Measurements from ENCODE around the gene PALS1.

The PALS1 gene

DNA sequence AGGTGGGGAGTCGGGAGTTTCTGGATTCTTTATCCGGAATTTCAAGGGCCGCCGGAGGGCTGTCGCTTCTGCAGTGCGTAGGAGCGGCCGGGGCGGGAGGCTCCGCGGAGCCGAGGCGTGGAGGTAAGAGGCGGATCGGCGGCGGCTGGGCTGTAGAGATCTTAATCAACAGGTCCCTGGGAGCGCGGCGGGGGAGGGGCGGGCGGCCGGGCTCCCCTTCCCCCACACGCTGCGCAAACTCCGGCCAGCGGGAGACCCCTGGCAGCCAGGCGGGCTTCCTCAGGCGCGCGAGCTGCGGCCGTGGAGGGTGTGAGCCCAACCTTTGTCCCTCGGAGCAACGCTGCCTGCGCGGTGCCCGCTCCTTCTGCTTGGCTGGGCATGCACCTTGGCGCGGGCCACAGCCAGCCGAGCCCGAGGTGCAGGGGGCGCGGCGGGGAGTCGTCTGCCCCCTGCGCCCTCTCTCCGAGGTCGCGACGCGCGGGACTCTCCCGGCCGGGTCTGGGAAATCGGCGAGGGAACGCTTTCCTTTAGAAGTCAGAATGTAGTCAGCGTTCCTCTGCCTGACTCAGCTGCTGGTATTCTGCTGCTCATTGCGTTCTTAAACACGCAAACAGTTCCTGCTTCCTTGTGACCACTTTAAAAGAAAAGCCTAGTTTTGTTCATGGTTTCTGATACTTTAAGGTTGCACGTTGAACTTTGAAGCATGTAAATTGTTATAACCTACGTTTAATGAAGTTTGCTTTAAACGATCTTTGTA, at the start of gene PALS1:
Gene PALS1 (plus strand): TSS at position 25 of the 757 bp plus-strand sequence. CDS start 37,736 bp downstream, outside the sequence.
- DNase-seq = peak; percentile 61

DNA sequence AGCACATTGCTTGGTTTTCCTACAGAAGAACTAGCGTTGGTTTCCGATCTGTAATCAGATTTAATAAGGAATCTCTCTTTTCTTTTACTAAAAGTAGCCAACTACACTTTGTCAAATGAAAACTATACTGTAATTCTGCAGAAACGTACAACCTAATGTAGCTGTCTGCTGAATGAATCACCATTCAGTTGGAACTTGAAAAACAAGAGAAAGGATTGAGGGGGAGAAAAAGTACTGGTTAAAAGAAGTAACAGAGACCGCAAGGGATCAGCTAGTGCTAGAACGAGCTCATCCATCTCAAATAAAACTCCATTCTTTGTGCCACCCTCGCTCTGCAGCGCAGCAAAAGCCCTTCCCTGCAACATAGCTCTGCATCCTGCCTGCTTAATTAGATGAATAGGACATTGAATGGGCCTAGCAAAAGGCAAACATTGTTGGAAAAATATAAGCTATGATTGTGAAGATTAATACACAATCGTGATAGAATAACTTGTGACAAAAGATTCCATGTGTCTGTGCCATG, 49.4 kb upstream of the PALS1 start:
- DNase-seq = no peak

DNA sequence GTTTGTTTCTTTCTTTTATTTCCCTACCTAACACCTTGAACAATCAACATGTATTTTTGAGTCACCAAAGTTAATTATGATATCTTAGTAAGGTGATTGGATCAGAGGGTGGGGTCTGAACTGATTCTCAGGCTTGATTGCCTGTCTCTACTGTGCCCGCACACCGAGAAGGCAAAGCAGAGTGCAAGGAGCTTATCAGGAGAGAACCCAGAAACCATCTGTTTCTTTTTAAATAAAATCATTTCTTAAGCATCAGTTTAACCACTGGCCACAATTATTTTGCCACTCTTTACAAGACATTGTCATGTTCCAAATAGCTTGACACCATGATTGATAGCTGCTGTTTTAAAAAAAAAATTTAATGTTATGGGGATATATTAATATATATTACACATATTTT, 48.9 kb upstream of the PALS1 start:
- no peak for DNase-seq

DNA sequence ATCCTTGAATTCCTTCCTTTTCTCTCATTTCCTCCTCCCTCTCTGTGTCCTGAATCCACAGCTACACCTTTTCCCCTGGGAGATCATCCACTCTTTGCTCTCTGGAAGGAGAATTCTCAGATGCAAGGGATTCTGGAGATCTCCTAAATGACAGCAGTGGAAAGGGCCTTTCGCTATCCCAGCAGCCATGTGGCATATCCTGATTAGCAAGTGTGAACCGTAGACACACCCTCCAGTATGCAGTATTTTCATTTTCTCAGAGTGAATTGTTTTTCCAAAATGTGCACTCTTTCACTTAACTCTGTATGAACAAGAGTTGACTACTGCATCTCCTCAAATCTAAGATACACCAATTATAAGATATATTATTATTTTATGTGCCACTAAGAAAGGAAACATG, 46.0 kb upstream of the PALS1 start:
- DNase-seq = no peak

DNA sequence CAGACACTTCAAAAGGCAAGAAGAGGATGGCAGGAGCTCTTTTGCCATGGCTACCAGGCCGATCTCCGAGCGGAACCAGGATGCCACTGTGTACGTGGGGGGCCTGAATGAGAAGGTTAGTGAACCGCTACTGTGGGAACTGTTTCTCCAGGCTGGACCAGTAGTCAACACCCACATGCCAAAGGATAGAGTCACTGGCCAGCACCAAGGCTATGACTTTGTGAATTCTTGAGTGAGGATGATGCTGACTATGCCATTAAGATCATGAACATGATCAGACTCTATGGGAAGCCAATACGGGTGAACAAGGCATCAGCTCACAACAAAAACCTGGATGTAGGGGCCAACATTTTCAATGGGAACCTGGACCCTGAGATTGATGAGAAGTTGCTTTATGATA, 42.2 kb upstream of the PALS1 start:
- DNase-seq = no peak

DNA sequence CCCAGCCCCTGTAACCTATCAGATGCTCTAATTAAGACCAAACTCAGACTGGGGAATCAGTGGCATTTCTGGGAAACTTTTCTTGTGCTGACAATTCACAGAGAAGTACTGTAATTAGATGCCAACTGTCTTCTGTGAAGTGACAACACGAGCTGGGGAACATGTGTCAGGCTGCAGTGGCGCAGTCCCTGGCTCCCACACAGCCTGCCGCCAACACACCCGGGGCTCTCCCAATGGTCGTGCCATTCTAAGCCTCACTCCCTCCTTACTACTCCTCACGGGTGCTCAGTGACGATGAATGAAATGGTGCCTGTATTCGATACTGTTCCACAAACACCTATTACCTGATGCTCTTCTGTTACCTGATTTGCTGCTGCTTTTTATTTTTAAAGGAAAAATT, 33.4 kb upstream of the PALS1 start:
- no peak for DNase-seq

DNA sequence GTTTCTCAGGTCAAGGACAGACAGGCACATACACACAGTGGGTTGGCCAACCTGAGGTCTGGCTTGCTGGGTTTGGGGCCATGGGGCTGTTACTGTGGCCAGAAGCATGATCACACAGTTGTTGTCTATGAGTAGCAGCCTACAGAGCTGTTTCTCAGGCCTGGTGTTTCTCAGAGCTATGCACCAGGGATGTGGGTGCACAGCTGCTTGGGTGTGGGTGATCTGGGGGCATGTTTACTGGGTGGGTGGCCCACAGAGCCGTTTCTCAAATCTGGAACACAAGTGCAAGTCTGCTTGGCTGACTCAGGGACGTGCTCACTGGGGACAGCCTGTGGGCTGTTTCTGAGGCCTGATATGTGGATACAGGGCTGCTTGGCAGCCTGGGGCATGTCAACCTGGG, 23.1 kb upstream of the PALS1 start:
- no peak for DNase-seq

DNA sequence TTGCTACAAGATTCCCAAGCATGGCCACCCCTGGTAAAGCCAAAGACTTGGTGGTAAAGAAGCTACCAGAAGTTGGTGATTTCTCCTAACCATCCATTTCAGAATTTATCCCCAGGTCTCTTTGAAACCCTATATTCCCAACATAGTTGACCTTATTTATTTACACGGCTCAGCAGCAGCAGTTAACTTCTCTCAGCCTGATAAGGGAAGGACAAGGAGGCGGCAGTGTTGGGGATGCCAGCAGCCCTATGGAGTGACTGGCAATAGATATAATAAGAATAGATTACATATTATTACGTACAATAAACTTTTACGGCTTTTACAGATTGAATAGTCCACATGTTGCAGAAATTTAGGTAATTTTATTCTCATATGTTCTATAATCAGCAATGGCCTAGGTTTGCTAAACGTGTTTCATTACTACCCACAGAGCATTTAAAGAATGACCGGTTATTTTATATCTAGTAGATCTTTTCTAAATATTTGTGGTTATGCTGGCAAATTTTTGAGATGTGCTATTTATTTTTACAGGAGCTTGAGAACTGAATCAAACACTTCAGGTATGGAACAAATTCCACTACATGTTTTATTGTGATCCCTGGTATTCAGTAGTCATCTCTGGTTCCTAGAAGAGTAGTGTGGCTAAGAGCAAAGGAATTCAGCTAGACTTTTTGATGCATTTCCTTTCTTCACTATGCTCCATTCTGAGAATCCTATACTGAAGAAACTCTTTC, 19.8 kb upstream of the PALS1 start:
- DNase-seq = no peak

DNA sequence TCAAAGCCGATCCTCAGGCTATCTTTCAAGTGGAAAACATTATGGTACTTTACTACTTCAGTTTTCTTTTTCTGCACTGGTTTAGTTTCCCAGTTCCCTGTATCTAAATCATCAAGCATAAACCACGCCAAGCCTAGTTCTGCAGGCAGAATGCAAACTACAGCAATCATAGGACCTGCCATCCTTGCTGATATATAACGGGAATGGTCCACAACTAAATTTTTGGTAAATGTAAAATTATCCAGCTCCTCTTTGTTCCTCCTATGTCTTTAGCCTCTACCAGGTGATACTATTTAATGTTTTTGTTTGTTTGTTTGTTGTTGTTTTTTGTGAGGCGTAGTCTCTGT, 19.3 kb upstream of the PALS1 start:
- DNase-seq = no peak

DNA sequence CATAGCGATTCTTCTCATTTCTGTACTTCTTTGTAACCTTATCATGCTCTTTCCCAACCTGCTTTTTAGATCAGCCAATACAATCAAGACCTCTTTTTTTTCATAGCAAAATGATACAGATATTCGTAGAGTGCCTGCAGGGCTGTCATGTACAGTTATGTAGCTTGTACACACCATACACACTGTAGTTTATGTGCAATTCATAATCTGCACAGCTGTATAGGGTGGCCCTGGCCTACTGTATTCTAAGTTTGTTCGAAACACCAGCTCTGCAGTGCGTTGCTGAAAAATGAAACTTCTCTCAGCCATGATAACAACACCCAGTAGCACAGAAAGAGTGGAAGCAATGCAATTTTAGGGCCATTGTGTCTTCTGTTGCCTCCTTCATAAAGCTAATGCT, 15.7 kb upstream of the PALS1 start:
- no peak for DNase-seq

DNA sequence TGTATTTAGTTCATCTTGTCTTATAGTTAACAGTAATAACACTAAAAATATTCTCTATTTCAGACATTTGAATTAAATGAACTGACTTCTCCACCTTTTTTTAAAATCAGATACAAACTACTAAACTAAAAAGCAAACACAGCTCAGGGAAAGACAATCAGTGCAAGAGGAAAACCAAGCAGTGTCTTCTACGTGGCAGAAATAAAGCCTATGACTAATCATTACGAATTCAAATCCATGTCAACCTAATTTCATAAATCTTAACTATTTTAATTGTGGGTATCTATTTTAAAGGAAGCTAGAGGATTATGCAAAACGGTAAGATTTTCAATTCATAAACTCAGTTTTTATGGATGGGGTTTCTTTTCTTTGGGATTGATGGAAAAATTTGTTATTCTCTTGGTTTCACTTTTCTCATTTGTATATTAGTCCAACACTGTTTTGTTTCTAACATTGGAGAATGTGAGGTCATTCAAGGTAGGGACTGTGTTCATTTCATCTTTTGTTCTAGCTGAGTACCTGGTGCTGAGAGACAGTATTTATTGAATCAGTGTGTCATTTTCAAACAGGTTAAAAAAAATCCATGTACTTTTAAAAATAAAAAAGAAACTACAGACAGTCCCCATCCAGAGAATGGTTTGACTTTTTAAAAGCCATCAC, 12.8 kb upstream of the PALS1 start:
- no peak for DNase-seq

DNA sequence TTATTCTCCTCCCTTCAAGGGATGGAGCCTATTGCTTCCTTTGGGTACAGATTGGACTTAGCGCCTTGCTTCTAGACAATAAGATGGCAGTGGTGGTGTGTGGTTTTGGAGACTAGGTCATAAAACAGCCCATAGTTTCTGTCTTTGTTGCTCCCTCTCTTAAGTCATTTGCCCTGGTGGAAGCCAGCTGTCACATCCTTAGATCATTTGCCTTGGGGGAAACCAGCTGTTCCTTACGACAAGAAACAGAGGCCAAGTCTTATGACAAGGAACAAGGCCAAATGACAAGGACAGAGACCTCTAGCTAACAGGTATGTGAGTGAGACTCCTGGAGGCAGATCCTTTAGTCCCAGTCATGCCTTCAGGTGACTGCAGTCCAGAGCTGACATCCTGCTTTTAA, 9.2 kb upstream of the PALS1 start:
- no peak for DNase-seq

DNA sequence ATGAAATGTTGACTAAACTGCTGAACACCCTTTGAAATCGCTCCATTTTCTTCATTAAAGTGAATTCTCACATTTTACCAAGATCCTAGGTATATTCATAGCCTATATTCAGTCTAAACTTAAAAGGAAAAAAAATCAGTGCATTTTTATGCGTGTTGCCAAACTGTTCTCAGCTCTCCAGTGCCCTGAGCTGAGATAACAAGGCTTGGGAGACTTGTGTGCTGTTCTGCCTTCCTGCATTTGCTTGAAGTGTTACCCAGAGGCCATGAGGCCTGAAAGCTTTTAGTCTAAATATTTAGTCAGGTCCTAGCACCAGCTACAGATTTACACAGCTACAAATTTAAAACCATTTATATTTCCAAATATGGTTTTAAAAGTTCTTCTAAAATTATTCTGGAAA, 8.6 kb upstream of the PALS1 start:
- no peak for DNase-seq

DNA sequence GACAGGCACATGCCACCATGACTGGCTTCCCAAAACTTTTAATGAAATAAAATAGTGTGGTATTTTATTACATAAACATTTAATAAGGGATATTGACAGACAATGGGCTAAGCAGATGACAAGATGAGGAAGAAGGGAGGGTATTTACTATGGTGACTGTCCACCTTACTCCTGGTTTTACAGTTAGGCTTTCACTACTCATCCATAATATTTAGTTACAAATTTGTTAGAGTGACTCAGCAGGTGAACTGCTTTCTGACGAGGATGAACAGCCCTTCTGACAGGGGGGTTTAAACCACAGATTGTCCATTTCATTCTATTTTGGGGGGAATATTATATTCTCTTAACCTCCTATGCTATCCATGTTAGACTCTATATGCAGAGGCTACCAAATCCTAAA, 3.6 kb upstream of the PALS1 start:
- DNase-seq = no peak

DNA sequence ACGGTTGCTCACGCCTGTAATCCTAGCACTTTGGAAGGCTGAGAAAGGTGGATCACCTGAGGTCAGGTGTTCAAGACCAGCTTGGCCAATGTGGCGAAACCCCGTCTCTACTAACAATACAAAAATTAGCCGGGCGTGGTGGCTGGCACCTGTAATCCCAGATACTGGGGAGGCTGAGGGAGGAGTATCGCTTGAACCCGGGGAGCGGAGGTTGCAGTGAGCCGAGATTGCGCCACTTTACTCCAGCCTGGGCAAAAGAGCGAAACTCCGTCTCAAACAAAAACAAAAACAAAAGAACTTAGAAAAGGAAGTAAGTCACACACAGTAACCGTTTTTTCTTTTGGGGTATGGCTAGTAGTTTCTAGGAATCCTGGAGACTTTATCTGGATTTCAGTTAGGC, 1.7 kb upstream of the PALS1 start:
- no peak for DNase-seq

DNA sequence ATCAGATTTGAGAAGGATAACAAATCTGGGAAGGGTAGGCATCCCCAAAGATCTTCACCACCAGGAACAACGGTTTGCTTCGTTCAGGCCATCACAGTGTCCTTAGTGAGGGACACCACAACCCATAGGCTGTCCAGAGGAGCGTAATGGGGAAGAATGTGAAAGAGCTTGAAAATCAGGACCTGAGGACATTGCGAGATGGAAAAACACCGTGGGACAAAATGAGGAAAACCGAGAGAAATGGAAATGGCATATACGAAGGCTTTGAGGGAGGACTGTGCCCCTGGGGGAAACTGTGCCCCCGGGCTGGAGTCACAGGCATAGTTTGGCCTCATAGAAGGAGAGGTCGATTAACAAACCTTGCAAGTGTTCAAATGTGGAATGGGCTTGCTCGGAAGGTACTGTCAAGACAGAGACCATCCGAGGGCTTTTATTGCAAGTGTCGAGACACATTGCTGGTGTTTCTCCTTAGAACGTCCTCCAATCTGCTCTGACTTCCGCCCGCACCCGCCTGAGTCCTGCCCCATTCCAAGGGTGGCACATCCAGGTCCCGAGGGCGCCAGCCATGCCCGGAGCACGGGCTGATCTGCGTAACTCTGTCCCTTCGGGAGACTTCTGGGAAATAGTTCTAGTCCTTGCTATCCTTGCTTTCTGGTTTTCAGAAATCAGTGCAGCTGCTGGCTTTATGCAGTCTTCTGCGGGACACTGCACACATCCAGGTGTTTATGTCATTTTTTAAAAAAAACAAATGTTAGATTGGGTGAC, 885 bp upstream of the PALS1 start:
- DNase-seq = no peak

DNA sequence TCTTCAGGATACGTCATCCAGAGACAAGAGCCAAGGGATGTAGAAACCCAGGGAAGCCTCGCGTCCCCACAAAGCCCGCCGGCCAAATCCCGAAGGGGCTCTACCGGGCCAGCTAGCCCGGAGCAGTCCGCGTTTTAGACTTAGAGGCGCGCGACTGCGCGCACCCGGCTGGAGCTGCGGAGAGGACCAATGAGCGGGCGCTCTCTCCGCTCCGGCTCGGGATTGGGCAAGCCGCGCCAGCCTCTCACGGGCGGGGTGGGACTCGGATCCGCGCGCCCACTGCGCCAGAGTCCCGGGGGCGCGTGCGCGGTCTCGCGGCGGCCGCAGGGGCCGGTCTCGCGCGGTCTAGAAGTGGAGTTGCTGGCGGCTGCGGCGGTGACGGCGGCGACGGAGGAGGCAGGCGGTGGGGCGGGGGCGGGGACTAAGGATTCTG, 241 bp upstream of the PALS1 start:
- DNase-seq = peak; percentile 85

DNA sequence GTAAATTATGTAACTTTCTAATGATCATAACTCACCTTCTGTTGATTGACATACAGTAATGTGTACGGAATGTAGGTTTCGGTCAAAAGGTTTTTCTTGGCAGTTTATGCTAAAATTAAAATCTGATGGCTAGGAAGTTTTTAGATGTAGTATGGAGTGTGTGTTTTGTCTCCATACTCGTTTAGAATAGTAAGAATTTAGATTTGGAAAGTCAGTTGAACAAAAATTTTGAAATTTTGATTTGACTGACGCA, 859 bp downstream of the PALS1 start:
- DNase-seq = no peak

DNA sequence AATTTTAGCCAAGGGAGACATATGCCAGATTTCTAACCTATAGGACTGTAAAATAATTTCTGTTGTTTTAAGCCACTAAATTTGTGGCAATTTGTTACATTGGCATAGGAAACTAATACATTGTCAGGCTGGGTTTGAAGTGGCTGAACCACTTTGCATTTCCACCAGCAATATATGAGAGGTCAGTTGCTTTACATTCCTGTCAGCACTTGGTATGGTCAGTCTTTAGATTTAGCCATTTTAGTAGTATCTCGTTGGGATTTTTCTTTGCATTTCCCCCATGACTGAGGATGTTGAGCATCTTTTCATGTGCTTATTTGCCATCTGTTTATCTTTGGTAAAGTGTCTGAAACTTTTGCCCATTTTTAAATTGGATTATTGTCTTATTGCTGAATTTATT, 3.9 kb downstream of the PALS1 start:
- DNase-seq = no peak

DNA sequence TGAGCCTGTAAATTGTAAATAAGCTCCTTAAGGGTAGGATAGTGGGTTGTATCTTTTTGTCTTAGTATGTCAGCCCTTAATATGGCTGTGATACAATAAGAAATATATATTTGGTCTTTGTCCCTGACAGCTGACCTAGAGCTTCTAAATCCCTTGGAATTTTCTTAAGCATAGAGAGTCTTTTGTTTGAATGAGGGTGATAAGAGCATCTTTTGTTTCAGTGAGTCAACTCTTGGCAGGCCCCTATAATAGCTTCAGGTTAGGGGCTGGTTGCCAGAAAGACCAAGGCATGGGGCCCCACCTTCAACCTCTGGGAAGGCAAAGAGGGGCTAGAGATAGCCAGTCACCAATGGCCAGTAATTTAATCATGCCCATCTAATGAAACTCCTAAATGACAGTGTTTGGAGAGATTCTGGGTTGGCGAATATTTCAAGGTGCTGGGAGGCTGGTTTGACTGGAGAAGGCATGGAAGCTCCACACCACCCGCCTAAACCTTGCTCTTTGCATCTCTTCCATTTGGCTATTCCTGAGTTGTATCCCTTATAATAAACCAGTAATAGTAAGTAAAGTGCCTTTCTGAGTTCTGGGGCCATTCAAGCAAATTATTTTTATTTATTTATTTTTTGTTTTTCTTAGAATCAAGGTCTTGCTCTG, 10.5 kb downstream of the PALS1 start:
- no peak for DNase-seq

DNA sequence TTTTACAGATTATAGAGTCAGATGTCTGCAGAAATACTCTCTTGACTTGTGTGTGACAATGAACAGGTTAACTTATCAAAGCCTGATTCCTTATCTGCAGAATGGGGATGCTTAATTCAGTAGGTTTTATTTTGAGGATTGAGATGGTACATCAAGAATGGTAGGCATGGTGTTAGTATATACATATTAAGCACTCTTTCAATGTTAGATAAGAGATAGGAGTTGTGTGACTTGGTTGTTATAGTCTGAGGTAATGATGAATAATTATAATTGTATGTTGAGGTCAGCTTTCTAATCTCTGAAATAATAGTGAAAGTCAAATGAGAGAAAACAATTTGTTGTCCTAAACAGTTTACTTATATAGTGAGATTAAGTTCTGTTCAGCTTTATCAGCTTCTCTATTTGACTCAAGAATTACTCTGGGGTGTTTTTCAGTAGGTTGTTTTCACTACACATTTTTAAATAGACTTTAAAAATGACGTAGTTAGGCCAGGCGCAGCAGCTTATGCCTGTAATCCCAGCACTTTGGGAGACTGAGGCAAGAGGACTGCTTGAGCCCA, 11.9 kb downstream of the PALS1 start:
- no peak for DNase-seq

DNA sequence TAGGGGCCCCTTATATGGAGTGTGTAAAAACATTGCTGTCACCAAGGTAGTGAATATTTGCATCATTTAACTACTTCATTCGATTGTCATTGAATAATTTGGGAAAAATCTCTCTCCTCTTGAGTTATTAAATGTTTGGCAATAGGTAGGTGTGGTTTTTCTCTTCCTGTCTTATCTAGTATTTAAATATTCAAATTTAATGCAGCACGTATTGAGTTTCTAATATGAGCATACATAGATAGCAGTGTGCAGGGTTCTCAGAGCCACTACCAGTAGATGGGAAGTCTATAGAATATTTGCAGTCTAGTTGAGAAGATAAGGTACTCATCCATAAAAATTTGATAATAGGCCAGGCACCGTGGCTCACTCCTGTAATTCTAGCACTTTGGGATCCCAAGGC, 16.7 kb downstream of the PALS1 start:
- DNase-seq = no peak

DNA sequence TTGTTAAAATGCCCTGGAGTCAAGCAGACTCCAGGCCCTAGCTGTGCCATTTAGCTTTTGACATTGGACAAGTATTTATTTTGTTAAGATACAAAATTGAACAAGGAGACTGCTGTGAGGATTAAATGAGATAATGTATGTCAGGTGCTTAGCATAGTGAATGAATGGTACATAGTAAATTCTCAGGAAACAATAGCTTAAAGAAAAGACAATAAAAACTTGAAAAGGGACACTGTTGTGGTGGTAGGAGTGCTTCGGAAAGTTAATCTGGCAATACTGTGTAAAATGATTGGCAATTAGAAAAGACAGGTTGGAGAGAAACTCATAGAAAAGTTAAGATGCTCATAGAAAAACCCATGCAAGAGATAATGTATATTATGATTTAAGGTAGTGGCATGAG, 19.7 kb downstream of the PALS1 start:
- DNase-seq = no peak

Data from SHP77 treated with DMSO at 0.1 percent for 48 hours (cell line).